Right renal cortex interstitium (tissue), 3 donors: ENCODE results near the gene FAM210A. TPM values are rescaled to one million over a fixed set of nuclear protein-coding genes. Genes with fewer than 3 reads are reported as not detected.
A peak's percentile ranks its signal among the peaks of the same experiment; 100 is the strongest.
"Not testable (repeated sequence)": the region's sequence is repeated elsewhere in the genome, so short reads cannot be mapped to it uniquely, and the experiment has no call there.

Experiments
- DNase-seq, 3 donors: peaks; one replicate each; pipeline ENCODE4 v3.0.0-alpha.2; 2013; ENCODE audit warnings: low read depth in 3 of 3, low spot score in 2 of 3
- polyA plus RNA-seq, 3 donors: library from polyadenylated mRNA; unstranded; fragments of 120-200 nt; gene quantifications; one replicate each; pipeline ENCODE4 v1.2.1, GENCODE V29; 2013; ENCODE audit not compliant: insufficient read length in 3 of 3

Gene FAM210A
- polyA plus RNA-seq, 3 donors: 20.3 to 21.2 (median 20.9) TPM

DNA sequence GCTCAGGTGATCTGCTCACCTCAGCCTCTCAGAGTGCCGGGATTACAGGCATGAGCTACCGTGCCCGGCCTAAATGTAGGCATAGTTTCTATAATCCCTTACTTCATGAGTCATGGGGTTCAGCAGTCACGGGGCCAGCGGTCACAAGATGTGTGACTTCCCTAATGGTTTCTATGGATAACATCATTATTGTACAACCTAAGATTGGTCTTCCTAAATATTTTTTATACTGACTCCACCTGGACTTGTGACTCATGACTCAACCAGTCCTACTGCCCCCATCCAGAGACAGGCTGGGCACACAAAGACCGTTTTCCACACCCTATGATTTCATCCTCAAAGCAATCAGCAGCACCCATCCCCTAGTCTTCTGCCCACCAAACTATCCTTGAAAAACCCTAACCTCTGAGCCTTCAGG is 15.9 kb downstream of the FAM210A start:
- no peak for DNase-seq

DNA sequence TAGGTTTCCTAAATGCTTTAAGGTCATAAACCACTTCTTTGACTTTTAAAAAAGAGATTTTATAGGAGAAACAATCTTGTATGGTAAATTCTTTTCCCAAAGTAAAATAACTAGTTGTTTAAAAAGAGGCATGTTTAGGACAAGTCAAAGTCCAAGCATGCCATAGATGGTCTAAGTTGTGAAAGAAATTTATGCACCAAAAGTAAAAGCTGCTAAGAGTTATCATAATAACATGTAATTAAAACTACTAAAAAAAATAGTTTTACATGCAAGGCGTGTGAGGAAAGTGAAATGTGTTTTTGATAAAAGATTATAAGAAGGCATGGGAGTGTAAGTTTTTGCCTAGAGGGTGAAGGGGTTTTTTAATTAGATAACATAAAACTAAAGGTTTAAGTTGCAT is 22.5 kb downstream of the FAM210A start:
- DNase-seq: no peak

DNA sequence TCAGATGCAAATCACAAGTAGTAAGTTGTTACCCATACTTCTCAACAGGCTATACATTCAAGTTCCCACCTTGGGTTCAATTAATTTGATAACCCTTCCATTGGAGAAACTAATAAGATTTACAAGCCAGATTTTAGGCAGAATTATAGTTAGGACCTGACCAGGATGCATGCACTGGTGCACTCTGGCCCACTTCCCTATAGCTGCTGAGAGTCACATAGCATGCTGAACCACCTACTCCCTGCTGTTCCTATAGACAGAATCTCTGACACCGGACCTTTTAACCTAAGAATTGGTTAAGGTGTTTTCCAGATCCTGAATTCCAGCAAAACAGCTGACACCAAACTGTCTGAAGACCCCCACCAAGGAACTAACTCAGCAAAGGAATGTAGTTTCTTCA is 26.2 kb downstream of the FAM210A start:
- no peak for DNase-seq

DNA sequence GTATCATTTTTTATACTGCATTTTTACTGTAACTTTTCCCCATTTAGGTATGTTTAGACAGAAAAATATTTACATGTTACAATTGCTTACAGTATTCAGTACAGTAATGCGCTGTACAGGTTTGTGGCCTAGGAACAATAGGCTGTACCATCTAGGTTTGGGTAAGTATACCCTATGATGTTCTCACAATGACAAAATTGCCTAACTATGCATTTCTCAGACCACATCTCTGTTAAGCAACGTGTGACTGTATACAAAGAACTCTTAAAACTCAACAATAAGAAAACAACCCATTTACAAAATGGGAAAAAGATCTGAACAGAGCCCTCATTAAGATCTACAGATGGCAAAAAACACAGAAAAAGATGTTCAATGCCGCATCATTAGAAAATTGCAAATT is 29.4 kb downstream of the FAM210A start:
- DNase-seq: no peak

DNA sequence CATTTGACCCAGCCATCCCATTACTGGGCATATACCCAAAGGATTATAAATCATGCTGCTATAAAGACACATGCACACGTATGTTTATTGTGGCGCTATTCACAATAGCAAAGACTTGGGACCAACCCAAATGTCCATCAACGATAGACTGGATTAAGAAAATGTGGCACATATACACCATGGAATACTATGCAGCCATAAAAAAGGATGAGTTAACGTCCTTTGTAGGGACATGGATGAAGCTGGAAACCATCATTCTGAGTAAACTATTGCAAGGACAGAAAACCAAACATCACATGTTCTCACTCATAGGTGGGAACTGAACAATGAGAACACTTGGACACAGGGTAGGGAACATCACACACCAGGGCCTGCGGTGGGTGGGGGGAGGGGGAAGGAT is 31.0 kb downstream of the FAM210A start:
- DNase-seq: not testable (repeated sequence)

DNA sequence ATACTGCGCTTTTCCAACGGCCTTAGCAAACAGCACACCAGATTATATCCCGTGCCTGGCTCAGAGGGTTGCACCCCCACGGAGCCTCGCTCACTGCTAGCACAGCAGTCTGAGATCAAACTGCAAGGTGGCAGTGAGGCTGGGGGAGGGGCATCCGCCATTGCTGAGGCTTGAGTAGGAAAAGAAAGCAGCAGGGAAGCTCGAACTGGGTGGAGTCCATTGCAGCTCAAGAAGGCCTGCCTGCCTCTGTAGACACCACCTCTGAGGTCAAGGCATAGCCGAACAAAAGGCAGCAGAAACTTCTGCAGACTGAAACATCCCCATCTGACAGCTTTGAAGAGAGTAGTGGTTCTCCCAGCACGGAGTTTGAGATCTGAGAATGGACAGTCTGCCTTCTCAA is 36.3 kb downstream of the FAM210A start:
- DNase-seq: not testable (repeated sequence)

DNA sequence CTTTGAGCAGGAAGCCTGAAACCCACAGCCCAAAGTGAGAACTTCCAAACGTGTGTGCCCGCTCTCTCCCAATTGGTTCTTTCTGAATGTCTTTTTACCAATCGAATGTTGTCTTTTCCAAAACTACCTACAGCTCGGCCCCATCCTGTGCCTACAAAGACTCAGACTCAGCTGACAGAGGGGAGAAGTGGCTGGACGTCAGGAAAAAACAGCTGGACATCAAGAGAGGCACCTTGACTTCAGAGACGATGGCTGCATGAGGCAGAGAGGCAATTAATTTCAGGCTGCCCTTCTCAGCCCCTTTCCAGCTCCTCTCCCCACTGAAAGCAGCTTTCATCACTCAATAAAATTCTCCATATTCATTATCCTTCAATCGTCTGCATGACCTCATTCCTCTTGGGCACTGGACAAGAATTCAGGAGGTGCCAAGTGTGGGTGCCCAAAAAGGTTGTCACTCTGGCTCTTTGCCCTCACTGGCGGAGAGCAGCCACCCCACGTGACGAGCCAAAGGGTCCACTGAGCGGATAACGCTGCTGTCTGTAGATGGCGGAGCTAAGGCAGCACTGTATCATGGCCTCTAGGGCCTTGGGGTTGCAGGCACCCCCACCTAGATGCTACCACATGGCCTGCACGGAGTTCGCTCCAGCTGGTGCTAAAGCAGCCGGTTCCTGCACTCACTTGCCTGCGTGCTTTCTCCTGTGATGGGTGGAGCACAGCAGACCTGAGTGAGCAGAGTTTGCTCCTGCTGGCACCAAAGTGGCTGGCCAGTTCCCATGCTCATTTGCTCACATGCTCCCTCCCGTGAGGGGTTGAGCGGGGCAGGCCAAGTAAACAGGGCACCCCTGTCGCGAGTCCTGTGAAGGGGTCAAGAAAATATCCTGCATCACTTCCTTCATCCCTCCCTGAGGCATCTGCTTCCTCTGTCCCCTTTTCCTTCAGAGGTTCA is 37.9 kb downstream of the FAM210A start:
- no peak for DNase-seq

DNA sequence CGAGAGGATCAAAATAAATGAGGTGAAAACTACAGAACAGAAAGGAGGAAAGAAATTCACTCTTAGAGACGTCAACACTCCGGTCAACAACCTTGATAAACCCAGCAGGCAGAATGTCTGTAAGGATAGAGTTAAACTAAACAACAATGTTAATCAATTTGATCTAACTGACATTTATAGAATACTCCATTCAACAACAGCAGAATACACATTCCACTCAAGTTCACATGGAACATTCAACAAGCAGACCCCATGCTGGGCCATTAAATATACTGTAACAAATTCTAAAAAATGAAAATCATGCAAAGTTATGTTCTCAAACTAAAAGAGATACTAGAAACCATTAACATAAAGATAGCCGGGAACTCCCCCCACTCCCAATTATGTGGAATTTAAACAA is 41.8 kb downstream of the FAM210A start:
- no peak for DNase-seq

DNA sequence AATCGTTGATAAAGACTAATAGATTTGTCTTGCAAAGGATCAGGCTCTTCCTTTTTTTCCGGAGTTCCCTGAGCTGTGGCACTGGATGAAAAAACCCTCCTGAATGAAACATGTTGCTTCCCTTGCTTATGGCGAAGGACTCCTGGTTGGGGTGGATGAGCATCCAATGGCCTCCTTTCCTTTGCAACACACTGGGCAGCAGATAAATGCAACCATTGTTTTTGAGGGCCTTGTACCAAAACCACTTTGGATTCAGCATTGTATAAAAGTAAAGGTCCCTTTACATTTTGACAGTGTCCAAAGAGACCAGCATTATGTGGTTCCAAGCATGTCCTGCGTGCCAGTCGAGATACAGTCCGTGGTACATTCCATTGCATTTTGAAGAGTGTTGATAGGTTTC is 44.7 kb downstream of the FAM210A start:
- no peak for DNase-seq

DNA sequence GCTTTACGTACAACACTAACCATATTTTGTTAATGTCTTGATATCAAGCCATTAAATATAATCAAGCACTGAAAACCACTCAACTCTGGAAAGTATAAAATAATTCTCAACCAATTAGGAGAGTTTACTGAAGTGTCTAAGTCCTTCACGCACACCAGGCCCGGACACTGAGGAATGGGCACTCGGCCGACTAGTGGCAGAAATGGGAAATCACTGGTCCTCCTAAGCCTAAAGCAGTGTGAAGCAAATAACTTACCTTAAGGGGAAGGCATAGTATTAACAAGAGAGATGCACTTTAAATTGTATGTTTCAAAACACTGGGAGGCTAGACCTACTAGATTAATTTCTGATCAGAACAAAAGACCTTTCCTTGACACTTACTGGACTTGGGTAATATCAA is 45.7 kb downstream of the FAM210A start:
- DNase-seq: peak in 1 of 3 donors; percentile 17

DNA sequence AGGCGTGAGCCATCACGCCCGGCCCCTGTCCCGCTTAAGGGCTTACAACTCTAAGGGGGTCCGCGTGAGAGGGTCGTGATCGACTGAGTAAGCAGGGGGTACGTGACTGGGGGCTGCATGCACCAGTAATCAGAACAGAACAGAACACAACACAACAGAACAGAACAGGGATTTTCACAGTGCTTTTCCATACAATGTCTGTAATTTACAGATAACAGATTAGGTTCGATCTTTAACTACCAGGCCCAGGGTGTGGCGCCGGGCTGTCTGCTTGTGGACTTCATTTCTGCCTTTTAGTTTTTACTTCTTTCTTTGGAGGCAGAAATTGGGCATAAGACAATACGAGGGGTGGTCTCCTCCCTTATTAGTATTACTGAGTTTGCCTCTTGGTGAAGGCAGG is 49.0 kb downstream of the FAM210A start:
- not testable (repeated sequence) for DNase-seq

DNA sequence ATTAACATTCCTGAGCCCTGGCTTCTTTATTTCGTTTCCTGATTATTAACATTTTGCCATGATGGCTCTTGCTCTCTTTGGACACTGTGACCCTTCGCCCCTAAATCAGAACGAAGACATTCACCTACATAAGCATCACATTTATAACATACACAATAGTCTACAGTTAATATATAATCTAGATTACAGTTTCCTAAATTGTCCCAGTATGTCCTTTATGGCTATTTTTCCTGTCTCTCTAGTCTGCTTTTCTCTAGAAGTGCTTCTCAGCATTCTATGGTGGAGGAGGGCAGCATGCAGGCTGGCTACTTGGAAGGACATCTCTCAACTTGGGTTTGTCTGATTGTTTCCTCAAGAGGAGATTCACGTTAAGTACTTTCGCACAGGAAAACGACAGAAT is 49.9 kb downstream of the FAM210A start:
- DNase-seq: no peak

DNA sequence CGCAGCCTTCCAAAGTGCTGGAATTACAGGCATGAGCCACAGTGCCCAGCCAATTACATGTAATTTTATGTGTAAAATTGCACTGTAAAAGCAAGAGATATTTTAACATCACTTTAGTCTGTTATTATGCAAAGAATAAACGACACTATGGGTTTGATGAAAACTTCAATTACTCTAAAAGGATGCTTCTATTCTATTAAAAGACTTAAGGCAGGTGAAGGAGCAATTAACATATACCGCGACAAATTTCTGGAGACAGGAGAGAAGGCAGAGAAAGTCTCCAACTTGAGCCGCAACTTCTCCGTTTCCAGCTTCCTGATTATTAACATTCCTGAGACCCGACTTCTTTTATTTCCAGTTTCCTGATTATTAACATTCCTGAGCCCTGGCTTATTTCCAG is 53.7 kb downstream of the FAM210A start:
- no peak for DNase-seq

DNA sequence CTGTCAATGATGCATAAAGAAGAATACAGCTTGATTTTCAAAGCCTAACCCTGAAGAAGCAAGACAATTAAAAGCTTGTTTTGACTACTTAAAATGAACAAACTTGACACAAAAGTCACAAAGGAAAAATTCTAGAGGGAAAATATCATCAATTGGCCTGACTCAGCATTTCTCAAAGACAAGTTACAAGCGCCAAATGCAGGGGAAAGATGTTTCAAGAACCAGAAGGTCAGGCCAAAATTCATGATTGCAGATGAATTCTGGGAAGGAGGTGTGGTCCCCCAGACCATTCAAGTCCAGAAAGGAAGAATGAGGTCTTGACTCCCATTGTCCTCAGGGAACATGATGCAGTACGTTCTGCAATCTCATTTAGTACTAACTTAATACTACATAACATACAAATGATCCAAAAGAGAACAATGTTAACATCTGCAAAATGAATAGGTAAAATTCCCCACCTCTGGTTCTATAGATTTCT is 64.5 kb downstream of the FAM210A start:
- no peak for DNase-seq

DNA sequence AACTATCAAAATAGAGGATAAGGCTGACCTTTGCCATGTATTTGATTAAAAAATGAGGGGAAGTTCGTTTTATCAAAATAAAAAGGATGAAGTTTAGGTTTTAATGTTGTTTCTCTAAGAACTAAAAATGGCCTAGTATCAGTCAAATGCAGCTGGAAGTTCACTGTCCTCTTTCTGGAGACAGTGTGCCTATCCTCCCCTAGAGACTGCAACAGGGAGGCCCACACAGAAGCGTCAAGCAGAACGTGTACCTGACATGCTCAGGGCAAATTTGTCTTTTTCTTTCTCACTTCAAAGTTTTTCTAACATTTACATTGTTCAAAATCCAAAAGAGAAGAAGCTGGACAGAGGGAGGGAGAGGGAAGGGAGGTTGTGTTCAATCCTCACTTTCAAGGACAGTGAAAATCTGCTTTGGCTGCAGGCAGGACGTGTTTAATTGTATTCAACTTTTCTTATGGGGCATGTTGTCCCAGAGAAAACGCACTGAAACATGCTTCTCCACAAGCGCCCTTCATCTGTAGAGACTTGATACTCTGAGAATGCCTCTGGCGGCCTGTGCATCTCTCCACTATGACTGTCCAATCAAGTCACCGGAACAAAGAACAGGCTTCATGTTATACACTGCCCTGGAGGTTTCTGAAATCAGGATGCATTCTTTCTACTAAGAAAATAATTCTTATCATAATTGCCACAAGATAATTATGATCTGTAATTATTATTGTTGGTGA is 65.1 kb downstream of the FAM210A start:
- no peak for DNase-seq

DNA sequence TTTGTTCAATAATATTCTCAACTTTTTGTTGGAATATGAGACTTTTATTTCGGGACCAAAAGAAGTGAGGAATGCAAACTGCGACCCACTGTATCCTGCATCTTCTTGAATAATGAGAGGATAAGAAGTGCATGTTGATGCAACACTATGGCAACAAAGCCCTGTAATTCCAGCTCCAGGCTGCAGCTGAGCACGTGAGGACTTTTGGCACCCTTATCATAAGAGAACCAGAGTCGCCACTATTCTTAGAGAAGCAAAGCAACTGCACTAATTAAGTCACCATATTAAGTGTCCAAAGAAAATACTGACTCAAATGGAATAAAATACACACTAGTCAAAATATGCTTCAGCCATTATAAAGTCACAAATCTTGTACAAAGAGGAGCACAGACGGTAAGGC is 65.8 kb downstream of the FAM210A start:
- no peak for DNase-seq

DNA sequence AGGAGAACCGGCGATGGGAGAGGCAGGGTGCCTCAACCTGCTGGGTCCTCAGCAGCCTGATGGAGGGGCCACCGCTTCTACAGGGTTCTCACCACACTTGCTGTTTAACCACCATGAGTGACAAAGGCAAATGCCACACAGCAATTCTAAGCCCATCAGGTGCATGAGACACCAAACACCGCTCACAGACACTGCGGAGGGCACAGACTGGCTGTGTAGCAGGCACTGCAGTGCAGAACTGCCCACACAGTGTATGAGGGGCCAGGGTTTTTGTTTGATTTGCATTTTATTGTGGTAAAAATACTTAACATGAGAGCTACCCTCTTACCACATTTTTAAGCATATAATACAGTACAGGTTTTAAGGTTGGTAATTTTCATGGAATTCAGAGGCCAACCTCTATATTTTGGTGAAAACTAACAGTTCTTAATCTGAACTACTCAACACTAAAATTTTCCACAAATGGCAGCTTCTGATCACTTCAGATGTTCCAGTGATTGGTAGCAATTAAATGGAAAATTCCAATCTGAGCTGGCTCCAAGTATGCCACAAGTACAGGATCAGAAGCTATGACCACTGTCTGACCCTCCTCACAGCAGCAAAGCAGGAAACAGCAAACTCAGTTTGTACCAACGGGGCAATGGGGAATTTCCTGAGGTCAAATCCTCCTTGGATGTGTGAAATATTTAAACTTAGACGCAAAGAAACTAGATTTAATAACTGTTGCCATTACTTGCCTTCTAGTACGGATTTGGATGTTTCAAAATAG is 67.7 kb downstream of the FAM210A start:
- DNase-seq: no peak

DNA sequence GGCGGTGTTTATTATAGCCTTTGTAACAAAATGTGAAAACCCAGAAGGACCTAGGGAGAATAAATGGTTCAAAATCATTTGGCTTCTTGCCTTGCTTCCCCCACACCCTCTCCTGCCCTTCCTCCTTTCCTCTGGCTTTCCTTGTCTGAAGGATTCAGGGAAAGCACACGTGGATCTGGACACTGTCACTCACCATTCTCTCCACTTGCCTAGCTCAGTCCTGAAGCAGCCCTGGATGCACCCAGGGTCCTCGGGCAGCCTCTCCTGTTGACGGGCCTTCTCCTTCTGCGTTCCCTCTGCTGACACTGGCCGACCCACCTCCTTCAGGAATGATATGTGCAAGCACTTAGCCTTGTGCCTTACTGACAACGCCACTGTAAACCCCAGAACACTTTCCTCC is 68.4 kb downstream of the FAM210A start:
- no peak for DNase-seq

DNA sequence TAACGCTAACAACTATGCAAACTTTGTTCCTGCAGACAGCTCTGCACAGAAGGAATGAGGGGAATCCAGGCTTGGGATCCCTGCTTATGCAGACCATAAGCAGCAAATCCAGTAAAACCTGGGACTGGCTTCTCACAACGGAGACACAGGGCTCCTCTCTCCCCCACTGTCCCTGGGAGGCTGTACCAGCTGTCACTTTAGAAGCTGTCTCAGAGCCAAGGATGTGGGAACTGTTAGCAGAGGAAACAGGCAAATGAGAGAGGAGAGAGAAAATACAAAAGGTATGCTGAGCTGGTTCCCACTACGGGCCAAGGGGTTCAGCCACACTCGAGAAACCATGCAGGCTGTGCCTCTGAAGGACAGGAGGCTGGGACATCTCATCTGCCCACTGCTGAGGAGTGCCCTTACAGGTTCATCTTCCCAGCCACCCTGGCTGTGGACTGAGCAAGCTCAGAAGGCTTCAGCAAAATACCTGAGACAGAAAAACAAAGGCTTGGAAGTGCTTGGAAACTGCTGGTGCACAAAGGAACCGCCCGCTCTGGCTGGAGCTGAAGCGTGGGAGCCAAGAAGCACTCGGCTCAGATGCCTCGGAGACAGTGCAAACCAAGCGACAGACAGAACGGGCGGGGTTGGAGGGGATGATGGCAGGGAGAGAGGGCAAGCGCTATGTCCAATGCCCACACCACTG is 72.5 kb downstream of the FAM210A start:
- DNase-seq: no peak
